GM21717 (cell line): Measurements from ENCODE around the gene BSG.
"Not testable (repeated sequence)": the region's sequence is repeated elsewhere in the genome, so short reads cannot be mapped to it uniquely, and the experiment has no call there.

Experiments
- ATAC-seq: cut with Tn5 transposase; IDR thresholded peaks from one replicate; pipeline ENCODE4 v1.9.1; 2021; ENCODE audit warnings: mild to moderate bottlenecking, moderate library complexity; ENCODE audit not compliant: unreplicated experiment

The BSG gene

DNA sequence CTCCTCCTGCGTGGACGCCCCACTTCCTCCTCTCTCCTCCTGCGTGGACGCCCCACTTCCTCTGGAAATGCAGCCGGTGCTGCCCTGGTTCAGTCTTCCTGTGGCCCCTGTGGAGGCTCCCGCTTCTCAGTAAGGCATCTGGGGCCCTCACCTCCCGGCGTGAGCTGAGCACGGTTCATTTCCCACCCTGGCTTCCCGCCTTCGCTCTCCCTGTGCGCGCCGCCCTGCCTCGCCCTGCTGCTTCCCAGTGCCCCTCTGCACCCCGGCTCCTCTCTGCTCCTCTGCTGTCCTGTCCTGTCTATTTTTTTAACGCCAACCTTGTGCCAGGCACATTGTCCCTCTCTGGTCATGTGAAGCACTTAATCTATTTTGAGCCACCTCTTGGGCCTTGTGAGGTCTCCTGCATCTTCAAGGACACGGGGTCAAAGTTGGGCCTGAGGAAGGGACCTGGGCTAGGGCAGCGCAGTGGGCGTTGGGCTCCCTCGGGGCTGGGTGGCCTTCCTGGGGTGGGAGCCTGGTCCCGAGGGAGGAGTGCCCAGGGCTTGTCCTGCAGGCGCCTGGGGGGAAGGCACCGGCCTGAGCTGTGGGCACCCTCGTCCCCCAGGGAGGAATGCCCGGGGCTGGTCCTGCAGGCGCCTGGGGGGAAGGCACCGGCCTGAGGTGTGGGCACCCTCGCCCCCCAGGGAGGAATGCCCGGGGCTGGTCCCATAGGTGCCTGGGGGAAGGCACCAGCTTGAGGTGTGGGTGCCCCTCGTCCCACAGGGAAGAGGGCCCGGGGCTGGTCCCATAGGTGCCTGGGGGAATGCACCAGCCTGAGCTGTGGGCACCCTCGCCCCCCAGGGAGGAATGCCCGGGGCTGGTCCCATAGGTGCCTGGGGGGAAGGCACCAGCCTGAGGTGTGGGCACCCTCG lies 30.2 kb downstream of the BSG start:
- ATAC-seq = no peak

GRCh38 chr19:603302-603639 lies 30.9 kb downstream of the BSG start:
- not testable (repeated sequence) for ATAC-seq

DNA sequence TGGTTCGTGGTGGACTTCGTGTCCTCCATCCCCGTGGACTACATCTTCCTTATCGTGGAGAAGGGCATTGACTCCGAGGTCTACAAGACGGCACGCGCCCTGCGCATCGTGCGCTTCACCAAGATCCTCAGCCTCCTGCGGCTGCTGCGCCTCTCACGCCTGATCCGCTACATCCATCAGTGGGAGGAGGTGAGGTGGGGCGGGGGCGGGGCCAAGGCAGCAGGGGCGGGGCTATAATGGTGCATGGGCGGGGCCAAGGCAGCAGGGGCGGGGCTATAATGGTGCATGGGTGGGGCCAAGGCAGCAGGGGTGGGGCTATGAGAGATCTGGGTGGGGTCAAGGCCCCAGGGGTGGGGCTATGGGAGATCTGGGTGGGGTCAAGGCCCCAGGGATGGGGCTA lies 31.4 kb downstream of the BSG start:
- not testable (repeated sequence) for ATAC-seq

DNA sequence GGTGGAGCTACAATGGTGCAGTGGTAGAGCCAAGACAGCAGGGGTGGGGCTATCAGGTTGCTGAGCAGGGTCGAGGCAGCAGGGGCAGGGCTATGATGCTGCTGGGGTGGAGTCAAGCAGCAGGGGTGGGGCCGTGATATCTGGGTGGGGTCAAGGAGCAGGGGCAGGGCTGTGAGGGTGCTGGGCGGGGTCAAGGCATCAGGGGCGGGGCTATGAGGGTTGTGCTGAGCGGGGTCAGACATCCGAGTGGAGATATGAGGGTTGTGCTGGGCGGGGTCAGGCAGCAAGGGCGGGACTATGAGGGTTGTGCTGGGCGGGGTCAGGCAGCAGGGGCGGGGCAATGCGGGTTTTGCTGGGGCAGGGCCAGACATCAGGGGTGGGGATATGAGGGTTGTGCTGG lies 32.0 kb downstream of the BSG start:
- ATAC-seq = no peak

- ATAC-seq = not testable (repeated sequence)
Observed at GRCh38 chr19:605061-605971, 32.9 kb downstream of the BSG start.

- no peak for ATAC-seq
Observed at GRCh38 chr19:607301-608154, 35.1 kb downstream of the BSG start.

DNA sequence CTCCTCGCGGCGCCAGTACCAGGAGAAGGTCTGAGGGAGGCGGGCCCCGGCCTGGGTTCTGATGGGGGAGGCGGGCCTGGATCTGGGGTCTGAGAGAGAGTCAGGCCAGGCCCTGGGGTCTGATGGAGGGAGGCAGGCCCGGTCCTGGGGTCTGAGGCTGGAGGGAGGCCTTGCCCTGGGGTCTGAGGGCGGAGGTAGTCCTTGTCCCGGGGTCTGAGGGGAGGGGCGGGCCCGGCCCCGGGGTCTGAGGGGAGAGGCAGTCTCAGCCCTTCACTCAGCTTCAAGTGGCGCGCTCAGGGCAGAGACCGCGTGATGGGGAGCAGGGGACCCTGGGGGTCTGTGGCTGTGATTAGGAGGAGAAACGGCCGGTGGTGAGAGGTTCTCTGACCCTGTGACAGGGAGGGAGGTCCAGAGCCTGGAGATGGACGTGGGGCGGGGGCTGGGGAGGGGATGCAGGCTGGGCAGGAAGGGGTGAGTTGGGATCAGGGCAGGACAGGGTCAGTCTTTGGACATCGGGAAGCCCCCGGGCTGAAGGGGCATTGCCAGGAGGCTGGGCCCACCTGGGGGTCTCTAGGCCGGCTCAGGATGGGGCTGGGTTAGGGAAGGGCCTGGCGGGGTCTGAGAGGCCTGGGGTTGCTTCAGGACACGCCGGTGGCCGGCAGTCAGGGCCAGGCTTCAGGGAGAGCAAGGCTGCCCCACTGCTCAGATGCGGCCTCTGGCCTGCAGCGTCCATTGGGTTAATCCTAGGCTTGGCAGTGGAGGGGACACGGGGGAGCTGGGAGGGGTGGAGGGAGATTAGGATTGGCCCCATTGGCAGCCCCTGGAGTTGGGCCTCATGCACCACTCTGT lies 36.0 kb downstream of the BSG start:
- ATAC-seq = no peak

DNA sequence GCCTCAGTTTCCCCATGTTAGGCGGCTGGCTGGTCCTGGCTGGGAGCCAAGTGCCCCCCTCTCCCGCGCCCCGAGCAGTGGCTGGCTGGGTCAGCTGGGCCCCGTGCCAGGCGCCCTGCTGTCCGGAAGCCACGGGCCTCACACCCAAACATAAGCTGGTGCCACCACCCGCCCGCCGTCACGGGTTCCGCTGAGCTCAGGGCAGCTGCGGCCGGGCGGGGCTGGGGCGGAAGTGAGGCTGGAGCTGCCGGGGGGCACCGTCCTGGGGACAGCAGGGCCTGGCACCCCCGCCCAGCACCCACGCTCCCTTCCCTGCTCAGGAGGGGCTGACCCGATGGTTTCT lies 36.6 kb downstream of the BSG start:
- no peak for ATAC-seq

DNA sequence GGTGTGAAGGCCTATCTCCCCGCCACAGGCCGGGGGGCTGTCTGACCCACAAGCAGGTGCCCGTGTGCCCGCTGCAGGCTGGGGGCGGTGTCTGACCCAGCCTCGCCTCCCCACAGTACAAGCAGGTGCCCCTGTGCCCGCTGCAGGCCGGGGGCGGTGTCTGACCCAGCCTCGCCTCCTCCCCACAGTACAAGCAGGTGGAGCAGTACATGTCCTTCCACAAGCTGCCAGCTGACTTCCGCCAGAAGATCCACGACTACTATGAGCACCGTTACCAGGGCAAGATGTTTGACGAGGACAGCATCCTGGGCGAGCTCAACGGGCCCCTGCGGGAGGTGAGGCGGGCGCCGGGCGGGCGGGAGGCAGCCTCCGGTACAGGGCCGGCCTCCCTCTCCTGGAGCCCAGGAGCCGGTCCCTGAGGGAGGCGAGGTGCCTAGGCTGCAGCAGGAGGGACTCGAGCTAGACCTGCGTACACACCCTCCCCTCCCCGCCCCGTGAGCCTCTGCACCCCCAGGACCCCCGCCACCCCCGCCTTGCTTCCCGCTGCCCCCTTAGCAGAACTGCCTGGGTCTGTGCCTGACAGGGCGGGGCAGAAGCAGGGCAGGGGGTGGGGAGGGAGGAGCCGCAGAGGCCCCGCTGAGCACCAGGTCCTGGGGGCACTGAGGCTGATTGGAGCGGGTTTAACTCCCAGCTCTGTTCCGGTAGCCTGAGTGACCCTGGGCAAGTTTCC lies 37.8 kb downstream of the BSG start:
- ATAC-seq = no peak

GRCh38 chr19:610801-611480 lies 38.5 kb downstream of the BSG start:
- ATAC-seq = no peak

DNA sequence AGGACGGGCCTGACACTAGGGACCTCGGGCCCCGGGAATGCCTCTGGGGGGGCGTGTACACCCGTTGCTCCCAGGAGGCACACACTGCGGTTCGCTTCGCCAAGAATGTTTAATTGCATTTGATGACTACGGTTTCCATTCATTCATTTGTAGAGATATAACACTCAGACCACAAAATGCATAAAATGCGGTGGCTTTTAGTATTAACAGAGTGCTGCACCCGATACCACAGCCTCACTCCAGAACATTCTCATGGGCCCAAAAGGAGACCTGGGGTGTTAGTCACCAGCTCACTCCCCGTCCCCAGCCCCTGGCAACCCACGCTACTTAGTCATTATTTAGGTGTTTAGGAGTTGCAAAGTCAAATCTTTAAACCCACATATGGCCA lies 39.1 kb downstream of the BSG start:
- no peak for ATAC-seq

DNA sequence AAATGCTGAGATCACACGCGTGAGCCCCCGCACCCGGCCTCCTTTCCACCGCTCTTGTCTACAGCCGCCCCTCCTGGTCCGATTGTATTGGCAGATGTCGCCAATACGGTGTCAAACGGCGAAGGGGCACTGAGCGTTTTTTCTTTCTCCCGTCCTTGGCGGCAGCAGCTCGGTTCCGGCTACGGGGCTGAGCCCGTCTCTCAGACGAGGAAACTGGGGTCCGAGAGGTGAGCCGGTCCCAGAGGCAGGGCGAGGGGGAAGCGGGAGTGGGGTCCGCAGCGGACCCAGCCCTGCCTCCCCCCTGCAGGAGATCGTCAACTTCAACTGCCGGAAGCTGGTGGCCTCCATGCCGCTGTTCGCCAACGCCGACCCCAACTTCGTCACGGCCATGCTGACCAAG lies 40.5 kb downstream of the BSG start:
- ATAC-seq = no peak

DNA sequence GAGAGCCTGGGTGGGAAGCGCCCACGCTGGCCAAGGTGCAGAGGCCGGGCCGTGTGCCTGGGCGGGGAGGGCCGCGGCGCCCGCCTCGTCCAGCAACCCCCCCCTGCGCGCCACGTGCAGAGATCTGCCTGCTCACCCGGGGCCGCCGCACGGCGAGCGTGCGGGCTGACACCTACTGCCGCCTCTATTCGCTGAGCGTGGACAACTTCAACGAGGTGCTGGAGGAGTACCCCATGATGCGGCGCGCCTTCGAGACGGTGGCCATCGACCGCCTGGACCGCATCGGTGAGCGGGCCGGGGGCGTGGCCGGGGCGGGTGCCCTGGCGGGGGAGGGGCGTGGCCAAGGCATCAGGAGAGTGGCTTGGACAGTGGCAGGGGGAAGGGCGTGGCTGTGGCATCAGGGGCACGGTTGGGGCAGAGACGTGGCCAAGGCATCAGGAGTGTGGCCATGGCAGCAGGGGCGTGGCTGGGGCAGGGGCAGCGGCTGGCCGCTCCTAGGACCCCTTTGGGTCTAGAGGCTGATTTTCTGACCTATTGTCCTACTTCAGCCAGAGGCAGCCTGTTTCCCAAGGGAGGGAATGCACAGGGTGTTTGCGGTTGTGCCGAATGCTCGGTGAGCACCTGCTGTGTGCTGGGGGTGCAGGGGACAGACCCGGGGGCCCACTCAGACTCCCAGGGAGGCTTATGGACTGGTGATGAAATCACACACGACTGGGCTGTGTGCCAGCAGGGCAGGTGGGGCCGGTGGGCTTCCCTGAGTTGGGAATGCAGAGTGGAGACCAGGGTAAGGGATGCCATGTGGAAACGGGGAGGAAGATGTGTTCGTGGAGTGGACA lies 41.6 kb downstream of the BSG start:
- no peak for ATAC-seq

- no peak for ATAC-seq
Observed at GRCh38 chr19:615619-616018, 43.2 kb downstream of the BSG start.

GRCh38 chr19:616062-616700 lies 43.8 kb downstream of the BSG start:
- no peak for ATAC-seq

DNA sequence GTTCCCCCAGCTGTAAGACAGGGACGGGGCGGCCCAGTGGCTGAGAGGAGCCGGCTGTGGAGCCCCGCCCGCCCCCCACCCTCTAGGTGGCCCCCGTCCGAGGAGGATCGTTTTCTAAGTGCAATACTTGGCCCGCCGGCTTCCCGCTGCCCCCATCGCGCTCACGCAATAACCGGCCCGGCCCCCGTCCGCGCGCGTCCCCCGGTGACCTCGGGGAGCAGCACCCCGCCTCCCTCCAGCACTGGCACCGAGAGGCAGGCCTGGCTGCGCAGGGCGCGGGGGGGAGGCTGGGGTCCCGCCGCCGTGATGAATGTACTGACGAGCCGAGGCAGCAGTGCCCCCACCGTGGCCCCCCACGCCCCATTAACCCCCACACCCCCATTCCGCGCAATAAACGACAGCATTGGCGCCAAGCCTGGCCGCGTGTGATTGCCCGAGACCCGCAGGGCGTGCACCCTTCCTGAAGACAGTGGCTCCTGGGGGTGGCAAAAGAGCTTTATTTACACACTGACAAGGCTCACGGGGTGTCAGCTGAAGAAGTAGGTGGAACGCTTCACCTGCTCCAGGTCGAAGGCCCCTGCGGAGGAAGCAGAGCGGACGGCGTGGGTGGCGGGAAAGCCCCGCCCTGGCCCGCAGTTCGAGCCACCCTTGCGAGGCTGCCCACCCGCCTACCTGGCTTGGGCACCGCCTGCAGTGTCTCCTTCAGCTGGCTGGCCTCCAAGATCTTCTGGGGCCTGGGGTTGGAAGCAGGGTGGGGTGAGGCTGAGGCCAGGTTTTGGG lies 44.5 kb downstream of the BSG start:
- ATAC-seq = no peak
